Measurements from ENCODE around the gene IFIT3.
"Not testable (repeated sequence)": the region's sequence is repeated elsewhere in the genome, so short reads cannot be mapped to it uniquely, and the experiment has no call there.

The IFIT3 gene

GRCh38 chr10:89336241-89336640 lies 8.4 kb downstream of the IFIT3 start:
- DNase-seq (ENCODE audit: low spot score), result no peak

- no peak for DNase-seq (ENCODE audit: low spot score)
These were observed 9.7 kb downstream of the IFIT3 start for GRCh38 chr10:89337484-89337883.

GRCh38 chr10:89338713-89339112 lies 10.9 kb downstream of the IFIT3 start:
- no peak for DNase-seq (ENCODE audit: low spot score)

GRCh38 chr10:89339875-89340274 lies 12.1 kb downstream of the IFIT3 start:
- no peak for DNase-seq (ENCODE audit: low spot score)

- no peak for DNase-seq (ENCODE audit: low spot score)
These were observed 13.9 kb downstream of the IFIT3 start for GRCh38 chr10:89341649-89342048.

GRCh38 chr10:89342206-89342958 lies 14.6 kb downstream of the IFIT3 start:
- DNase-seq (ENCODE audit: low spot score), result peak; percentile 64

GRCh38 chr10:89343089-89343767 lies 15.4 kb downstream of the IFIT3 start:
- DNase-seq (ENCODE audit: low spot score), result no peak

GRCh38 chr10:89344156-89344555 lies 16.4 kb downstream of the IFIT3 start:
- no peak for DNase-seq (ENCODE audit: low spot score)

GRCh38 chr10:89345367-89346000 lies 17.7 kb downstream of the IFIT3 start:
- DNase-seq (ENCODE audit: low spot score), result no peak

- no peak for DNase-seq (ENCODE audit: low spot score)
These were observed 18.8 kb downstream of the IFIT3 start for GRCh38 chr10:89346405-89347254.

GRCh38 chr10:89347701-89348457 lies 20.1 kb downstream of the IFIT3 start:
- DNase-seq (ENCODE audit: low spot score), result no peak

GRCh38 chr10:89348481-89348880 lies 20.7 kb downstream of the IFIT3 start:
- no peak for DNase-seq (ENCODE audit: low spot score)

- DNase-seq (ENCODE audit: low spot score), result no peak
These were observed 21.2 kb downstream of the IFIT3 start for GRCh38 chr10:89348975-89349374.

- not testable (repeated sequence) for DNase-seq (ENCODE audit: low spot score)
These were observed 23.0 kb downstream of the IFIT3 start for GRCh38 chr10:89350631-89351315.

GRCh38 chr10:89351412-89351779 lies 23.6 kb downstream of the IFIT3 start:
- DNase-seq (ENCODE audit: low spot score), result no peak

GRCh38 chr10:89351780-89352597 lies 24.2 kb downstream of the IFIT3 start:
- DNase-seq (ENCODE audit: low spot score), result peak; percentile 84

- no peak for DNase-seq (ENCODE audit: low spot score)
These were observed 25.0 kb downstream of the IFIT3 start for GRCh38 chr10:89352802-89353201.

GRCh38 chr10:89355394-89355931 lies 27.7 kb downstream of the IFIT3 start:
- DNase-seq (ENCODE audit: low spot score), result no peak

GRCh38 chr10:89357096-89357495 lies 29.3 kb downstream of the IFIT3 start:
- no peak for DNase-seq (ENCODE audit: low spot score)

- no peak for DNase-seq (ENCODE audit: low spot score)
These were observed 30.2 kb downstream of the IFIT3 start for GRCh38 chr10:89357975-89358374.
